C4-2B (cell line): ENCODE results near the gene FRAS1.

Source experiments
- ZFX ChIP-seq: fragments of 450-650 bp; IDR thresholded peaks from 2 replicates; pipeline ENCODE4 v1.6.1; 2017
- TF ChIP-seq, protein P1 (sequence below): fragments of 450-650 bp; conservative IDR thresholded peaks from 2 replicates; pipeline ENCODE4 v1.5.1; 2017; ENCODE audit warnings: mild to moderate bottlenecking

DNA sequence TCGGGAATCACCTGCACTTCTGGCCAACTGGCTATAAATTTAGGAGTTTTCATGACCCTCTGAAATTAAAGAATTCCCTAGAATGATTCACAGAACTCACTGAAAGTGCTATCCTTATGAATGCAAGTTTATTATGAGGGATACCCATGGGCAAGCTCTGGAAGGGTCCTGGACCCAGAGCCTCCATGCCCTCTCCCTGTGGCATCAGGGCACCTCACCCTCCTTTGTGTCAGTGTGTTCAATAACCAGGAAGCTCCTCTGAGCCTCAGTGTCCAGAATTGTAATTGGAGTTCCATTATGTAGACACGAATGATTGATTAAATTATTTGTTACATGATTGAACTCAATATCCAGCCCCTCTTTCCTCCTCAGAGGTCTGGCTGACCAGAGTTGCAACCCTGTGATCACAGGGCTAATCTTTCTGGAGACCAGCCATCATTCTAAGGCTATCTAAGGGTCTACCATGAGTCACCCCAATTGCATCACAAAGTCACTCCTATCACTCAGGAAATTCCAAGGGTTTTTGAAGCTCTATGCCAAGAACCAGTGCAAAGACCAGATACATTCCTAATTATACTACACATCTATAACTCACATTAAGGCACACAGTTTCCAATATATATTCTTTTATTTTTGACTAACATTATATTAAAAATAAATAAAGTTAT, 503.3 kb downstream of the FRAS1 start:
- TF ChIP-seq, protein P1, sequence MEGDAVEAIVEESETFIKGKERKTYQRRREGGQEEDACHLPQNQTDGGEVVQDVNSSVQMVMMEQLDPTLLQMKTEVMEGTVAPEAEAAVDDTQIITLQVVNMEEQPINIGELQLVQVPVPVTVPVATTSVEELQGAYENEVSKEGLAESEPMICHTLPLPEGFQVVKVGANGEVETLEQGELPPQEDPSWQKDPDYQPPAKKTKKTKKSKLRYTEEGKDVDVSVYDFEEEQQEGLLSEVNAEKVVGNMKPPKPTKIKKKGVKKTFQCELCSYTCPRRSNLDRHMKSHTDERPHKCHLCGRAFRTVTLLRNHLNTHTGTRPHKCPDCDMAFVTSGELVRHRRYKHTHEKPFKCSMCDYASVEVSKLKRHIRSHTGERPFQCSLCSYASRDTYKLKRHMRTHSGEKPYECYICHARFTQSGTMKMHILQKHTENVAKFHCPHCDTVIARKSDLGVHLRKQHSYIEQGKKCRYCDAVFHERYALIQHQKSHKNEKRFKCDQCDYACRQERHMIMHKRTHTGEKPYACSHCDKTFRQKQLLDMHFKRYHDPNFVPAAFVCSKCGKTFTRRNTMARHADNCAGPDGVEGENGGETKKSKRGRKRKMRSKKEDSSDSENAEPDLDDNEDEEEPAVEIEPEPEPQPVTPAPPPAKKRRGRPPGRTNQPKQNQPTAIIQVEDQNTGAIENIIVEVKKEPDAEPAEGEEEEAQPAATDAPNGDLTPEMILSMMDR: no peak
- no peak for TF ChIP-seq ZFX
